Measurements from ENCODE around the gene P2RY8.
"Not testable (repeated sequence)": the region's sequence is repeated elsewhere in the genome, so short reads cannot be mapped to it uniquely, and the experiment has no call there.

Gene P2RY8

DNA sequence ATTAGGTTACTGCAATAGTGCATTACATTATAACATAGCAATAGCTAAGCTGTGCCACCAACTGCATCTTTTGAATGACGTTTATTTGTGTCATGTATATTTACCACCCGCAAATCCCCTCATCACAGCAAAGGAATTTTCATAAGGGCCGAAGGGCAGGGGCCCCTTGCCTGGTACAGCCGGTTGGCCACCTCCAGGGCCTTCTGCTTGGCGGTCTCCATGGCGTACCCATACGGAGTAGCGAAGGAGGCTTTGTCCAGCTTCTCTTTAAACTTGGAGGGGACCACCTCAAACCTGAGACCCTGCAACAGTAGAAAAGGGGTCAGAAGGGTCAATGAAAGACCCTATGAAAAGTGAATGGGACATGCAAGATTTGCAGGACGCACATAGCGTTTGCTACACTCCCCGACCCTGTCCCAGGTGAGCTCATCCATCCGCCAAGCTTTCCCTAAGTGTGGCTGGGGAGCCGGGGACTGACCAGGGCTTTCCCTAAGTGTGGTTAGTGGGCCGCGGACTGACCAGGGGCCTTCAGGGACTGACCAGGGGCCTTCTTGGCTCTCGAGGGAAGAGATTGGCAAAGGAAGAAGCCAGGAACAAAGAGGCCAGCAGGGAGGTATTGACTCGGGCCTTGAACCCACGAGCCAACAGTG is 94.8 kb downstream of the P2RY8 start:
- no peak for DNase-seq

DNA sequence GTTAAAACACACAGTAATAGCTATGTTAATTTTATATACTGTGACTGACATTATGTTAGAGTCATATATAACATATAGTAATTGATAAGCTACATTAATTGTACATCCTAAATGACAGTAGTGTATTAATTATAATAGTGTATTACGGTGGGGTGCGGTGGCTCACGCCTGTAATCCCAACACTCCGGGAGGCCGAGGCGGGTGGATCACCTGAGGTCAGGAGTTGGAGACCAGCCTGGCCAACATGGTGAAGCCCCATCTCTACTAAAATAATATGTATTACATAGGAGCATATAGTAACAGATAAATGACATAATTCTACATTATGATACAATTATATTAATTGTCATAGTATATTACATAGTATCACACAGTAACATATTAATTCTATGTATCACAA is 96.5 kb downstream of the P2RY8 start:
- no peak for DNase-seq

DNA sequence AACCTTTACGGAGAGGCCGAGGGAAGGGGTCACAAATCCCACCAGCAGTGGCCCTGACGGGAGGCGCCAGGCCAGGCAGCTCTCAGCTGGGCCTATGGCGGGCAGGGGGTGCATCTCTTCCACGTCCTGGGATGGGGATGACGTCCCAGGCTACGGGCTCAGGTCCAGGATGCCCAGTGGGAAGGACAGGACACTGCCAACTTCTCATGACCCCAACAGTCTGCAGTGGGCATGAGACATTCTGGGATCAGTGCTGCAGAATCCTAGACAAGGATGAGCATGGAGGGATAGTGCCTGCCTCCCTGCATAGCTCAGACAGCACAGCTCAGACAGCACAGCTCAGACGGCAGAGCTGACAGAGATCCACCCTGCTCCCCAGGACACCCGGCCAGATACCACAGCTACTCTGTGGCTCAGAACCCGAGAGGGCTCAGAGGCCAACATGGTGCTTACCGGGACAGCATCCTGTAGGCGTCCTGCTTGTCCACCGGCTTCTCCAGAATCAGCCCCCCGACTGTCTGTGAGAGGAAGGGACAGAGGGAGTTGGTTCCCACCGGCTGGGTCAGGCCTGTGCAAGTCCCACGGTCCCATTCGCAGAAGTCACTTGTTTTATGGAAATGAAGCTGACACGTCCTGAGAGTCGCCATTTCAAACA is 101.6 kb downstream of the P2RY8 start:
- no peak for DNase-seq

DNA sequence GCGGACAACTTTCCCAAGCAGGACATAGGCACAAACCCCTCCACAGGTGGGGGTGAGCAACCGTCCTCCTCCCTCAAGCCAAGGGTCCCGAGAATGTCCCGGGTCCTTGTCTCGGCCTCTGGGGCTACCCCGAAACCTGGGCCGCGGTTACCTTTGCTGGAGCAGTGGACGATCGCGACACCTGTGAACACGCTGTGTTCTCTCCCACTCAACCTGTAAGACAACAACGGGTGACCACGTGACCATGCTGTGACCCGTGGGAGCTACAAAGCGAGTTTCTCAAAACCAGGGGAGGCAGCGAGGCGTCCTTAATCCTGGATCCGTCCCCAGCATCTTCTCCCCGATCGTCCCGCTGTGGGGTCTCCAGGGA is 102.1 kb downstream of the P2RY8 start:
- no peak for DNase-seq

DNA sequence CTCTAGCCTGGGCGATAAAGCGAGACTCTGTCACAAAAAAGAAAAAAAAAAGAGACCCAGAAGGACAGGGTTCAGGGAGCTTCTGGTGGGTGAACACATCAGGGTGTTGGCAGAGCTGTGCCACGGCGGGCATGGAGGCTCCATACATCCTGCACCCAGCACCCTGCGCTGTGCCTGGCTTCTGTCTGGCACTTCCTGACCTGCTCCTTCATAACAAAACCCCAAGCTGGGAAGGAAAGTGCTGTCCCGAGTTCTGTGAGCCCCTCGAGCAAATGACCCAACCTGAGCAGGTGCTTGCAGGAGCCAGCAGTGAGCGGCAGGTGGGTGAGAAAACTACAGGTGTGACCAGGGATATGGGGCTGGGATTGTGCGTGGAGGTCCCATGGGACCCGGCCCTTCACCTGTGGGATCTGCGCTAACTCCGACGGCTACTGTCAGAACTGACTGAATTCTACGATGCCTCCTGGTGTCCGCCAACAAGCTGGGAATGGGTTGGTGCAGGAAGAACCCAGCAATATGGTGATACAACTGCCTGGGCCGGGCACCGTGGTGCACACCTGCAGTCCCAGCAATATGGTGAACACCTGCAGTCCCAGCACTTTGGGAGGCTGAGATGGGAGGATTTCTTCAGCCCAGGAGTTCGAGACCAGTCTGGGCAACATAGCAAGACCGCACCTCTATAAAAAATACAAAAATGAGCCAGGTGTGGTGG is 103.2 kb downstream of the P2RY8 start:
- DNase-seq, result no peak

DNA sequence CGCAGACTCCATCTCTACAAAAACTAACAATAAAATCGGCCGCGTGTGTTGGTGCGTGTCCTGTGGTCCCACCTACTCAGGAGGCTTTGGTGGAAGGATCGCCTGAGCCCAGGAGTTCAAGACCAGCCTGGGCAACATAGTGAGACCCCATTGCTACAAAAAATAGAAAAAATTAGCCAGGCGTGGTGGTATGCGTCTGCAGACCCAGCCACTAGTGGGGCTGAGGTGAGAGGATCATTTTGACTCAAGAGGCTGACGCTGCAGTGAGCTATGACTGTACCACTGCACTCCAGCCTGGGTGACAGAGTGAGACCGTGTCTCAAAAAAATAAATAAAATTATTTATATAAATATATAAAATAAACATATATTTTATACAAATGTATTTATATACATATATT is 106.5 kb downstream of the P2RY8 start:
- no peak for DNase-seq

DNA sequence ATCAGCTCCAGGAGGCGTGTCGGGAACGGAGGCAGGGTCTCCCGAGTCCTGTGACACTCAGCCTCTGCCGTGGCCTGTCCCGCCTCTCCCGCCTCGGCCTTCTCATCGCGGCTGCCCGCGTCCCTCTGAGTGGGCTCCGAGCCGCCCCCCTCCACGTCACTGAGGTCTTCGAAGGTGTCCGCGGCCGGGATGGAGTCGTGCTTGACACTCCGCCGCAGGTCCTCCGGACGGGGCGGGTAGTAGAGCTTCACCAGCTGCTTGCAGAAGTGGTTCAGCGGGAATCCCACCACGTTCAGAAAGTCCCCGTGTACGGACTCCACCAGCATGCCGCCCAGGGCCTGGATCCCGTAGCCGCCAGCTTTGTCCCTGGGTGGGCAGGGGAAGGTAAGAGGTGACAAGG is 109.2 kb downstream of the P2RY8 start:
- DNase-seq, result no peak

DNA sequence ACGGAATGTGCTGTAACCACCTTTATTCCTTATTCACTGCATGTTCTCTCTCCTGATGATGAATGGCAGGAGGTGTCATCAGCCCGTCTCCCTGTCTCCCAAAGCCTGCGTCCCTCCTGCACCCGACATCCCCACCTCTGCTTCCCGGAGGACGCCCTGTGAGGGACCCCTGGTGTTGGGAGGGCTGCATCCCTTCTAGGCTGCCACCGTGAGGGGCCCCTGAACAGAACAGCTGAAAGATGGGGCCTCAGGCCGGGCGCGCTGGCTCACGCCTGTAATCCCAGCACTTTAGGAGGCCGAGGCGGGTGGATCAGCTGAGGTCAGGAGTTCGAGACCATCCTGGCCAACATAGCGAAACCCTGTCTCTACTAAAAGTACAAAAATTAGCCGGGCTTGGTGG is 110.7 kb downstream of the P2RY8 start:
- DNase-seq, result not testable (repeated sequence)

DNA sequence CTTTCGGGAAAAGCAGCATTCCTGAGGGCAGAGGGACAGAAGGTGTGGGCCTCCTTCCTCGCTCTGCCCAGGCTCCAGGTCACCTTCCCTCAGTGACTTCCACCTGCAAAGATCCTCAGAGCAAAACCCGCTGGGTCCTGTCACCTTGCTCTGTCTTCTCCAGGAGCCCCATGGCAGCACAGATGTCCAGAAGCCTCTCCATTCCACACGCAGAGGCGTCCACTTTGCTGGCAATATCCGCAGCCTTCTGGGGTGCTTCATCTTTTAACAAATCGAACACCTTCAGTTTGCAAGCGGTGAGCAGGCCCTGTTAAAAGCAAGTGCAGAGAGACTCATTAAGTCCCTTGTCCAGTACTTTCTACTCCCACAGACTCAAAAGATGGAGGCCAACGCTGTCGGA is 111.6 kb downstream of the P2RY8 start:
- DNase-seq, result no peak

DNA sequence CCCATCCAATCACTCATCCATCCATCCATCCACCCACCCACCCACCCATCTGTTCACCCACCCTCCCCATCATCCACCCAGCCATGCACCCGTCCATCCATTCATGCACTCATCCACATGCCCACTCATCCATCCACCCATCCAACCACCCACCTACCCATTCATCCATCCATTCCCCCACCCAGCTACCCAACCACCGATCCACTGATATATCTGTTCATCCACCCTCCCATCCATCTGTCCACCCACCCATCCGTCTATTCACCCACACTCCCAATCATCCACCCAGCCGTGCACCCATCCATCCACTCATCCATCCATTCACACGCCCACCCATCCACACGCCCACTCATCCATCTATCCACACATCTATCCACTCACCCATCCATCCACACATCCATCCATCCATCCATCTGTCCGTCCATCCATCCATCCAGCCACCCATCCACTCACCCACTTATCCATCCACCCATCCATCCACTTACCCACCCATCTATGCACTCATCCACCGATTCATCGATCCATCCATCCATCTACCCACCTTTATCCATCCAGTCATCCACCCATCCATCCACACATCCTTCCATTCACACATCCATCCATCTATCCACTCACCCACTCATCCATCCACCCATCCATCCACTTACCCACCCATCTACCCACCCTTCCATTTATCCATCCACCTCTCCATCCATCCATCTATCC is 112.7 kb downstream of the P2RY8 start:
- no peak for DNase-seq

DNA sequence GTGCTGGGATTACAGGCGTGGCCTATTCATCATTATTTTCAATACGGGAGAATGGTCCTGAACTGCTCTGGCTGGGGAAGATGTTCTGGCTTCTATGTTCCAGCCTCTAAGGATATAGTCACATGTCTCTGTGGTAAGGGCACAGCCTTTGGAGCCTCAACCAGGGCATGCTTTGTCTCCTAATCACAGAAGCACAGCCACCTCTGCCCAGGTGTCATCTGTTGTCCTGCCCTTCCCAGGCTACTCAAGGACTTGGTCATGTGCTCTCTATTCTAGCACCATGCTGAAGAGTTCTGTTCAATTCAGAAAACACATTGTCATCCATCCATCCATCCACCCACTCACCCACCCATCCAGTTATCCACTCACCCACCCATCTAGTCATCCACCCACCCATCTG is 113.8 kb downstream of the P2RY8 start:
- no peak for DNase-seq

DNA sequence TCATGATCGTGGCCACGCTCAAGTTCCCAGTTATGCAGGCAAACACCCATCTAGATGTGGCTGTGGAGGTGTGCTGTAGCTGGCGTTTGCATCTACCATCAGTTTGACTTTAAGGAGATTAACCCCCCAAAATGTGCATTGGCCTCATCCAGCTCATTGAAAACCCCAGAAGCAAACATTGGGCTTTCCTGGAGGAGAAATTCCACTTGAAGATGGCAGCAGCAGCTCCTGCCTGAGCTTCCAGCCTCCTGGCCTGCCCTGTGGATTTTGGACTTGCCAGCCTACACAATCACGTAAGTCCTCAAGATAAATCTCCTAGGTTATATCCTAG is 114.9 kb downstream of the P2RY8 start:
- no peak for DNase-seq

DNA sequence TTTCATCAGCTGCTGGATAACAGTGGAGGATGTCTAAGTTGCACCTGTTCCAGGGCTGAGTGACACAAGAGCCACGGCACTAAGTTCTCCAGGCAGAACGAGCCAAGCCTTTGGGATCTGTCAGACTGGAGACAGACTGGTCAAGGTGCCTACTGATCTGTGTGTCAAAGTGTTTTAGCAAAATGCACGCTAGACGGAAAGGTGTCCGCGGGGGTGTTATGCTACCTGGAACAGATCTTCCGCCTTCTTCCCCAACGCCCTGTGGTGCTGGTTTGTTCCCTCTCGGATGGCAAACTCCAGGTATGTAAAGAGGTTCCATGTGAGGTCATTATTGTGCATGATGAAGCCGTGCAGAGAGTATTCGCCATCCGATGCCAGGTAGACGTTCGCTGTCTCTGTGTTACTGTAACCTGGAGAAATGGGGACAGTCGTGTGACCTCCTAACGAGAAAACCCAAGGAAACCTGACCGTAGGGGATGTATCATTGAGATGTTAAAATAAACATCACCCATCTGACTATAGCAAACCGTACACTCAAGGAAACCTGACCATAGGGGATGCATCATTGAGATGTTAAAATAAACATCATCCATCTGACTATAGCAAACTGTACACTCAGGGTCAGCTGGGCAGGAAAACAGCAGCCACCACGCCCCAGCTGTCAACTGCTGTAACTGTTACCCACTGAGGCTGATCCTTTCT is 115.4 kb downstream of the P2RY8 start:
- DNase-seq, result no peak

DNA sequence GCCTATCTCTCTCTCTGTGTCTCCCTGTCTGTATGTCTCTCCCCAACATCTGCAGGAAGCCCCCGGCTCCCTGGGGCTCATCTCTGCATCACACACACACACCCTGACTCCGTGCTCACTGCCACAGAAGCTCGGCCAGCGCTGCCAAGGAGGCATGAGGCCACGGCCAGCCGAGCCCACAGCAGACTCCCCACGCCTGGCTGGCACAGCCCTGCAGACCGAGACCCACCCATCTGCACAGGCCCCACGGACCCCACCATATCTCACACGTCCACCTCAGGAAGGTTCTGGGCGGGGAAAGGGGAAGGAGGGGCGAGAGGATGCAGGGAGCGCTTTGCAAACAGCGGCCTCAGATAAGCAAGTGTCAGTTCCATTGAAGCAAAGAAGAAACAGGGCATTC is 116.6 kb downstream of the P2RY8 start:
- DNase-seq, result no peak

DNA sequence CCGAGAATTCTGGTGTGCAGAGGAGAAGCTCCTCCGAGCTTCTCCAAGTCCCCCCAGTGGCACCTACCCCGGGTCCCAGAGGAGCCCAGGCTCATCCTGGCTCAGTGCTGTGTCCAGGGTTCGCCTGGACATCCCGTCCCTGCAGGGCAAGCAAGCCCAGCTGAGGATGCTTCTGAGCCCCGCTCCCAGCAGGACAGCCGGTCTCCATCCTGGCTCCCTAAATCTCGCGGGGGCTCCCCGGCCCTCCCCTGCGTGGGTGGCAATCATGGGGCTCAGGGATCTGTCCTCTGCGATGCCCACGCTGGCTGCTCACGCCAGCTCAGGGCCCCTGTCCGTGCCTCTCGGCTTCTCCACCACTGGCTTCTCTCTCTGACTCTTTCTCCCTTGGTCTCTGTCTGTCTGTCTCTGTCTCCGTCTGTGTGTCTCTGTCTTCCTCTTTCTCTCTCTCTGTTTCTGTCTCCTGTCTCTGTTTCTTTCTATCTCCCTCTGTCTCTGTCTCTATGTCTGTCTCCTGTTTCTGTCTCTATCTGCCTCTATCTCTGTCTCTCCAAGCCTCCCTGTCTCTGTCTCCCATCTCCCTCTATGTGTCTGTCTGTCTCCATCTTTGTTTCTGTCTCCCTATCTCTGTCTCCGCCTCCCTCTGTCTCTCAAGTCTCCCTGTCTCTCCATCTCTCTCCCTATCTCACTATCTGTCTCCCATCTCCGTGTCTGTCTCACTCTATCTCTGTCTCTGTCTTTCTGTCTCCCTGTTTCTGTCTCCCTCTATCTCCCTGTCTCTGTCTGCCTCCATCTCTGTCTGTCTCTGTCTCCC is 117.2 kb downstream of the P2RY8 start:
- DNase-seq, result no peak

DNA sequence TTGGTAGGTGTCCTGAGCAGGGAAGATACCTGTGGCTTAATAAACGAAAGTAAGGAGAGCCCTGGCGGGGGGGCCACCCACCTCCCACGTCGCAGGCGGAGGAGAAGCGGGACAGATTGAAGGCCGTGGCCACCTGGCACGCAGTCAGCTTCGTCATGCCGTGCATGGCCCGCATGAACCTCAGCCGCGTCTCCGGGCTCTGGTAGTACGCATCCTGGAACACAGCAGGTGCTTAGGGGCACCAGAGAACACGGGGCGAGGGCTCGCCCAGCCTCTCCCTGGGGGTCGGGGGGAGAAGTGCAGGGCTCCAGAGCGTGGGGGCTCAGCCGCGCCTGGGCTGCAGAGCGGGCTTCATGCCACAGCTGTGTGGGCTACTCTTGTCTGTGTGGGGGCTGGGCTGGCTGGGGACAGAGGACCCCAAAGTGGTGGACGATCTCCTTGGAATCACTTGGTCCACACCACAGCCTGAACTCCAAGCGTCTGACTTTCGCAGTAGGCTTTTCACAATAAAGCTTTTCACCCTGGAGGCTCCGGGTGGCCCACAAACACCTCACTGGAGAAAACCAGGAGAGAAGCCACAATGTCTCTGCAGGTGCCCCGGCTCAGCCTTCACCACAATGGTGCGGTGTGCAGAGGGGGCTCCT is 118.0 kb downstream of the P2RY8 start:
- no peak for DNase-seq

DNA sequence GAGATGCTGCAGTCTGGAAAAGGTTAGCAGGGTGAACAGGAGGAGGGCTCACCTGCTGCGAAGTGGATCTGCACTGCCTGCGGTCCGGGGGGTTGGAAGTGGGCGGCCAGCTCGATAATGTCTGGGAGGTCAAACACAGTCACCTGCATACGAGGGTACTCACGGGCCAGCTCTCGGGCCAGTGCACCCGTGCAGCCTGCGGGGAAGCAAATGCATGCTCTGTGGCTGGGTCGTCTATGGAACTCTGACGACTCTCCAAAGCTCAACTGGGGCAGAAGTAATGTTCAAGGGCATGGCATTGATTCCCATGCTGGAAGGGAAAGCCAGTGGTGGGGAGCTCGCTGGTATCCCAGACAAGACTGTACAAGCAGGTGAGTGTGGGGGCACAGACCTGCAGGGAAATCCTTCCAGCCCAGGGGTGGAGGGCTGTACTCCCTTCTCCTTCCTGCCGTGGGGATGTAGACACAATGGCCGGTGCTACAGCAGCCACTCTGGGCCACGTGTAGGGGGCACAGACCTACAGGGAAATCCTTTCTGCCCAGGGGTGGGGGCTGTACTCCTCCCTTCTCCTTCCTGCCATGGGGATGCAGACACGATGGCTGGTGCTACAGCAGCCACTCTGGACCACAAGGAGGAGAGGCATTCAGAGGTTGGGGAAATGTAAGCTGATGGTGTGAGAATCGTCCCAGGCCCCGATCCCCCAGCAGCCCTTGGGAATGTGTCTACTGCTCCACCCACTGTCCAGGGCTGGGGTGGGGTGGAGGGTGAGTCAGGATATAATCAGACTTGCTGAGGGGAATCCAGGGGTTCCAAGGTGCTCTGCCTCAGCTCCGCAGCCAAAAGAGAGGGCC is 118.8 kb downstream of the P2RY8 start:
- no peak for DNase-seq

DNA sequence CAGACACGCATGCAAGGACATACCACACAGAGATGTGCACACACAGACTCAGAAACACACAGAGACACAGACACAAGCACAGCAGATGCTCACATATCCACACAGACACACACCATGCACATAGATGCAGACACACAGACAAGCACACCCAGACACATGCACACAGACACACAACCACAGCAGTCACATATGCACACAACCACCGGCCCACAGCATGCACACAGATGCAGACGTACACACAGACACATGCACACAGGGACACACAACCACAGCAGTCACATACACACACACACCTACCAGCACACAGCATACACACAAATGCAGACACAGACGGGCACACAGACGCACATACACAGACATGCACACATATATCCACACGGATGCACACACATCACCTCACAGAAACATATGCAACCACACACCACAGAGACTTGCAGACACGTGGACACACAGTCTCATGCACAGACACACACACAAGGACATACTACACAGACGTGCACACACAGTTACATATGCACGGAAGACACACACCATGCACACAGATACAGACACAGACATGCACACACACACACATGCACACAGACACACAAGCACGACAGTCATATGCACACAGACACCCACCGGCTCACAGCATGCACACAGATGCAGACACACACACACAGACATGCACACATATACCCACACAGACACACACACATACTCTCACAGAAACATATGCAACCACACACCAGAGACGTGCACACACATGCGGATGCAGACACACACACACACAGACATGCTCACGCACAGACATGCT is 119.8 kb downstream of the P2RY8 start:
- DNase-seq, result no peak

DNA sequence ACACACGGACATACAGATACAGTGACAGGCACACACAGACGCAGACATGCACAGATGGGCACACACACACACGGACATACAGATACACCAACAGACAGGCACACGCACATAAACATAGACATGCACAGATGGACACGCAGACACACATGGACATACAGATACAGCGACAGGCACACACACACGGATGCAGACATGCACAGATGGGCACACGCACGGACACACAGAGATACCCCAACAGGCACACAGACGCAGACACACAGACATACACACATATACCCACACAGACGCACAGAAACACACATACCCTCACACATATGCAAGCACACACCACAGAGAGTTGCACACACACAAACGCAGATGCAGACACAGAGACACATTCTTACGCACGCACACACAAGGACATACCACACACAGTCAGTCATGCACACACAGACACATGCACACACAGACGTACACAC is 120.6 kb downstream of the P2RY8 start:
- no peak for DNase-seq
